ENCODE measurements around the gene CAGE1. TPM values are rescaled to one million over a fixed set of nuclear protein-coding genes. Genes with fewer than 3 reads are reported as not detected.

The CAGE1 gene
- total RNA-seq, 2 donors from 2014 or later = not detected

DNA sequence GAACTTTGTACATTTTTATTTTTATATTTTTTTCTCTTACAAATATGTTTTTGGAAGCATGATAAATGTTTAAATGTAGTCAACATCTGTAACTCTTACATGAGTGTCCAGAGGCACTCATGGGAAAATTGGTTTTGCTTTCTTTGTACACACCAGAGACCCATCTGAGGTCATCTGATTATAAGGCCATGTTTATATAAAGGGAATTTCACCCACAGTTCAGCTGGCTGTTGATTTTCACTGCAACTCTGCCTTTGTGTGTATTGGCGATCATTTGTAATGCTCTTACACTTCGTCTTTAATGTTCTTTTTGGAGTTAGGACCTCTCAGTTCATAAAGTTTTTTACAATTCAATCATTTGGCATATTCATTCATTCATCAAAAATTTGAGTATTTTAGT lies 28.1 kb upstream of the CAGE1 start:
- H3K4me1 ChIP-seq = no peaks in the 10 kb centered on the region
- H3K27ac ChIP-seq = no peak overlapping the region
- no peaks in the 10 kb centered on the region for H3K9me3 ChIP-seq
- DNase-seq (ENCODE audit: low spot score) = no peak
- peaks cover 53% of the 10 kb centered on the region for H3K36me3 ChIP-seq
- no peak overlapping the region for H3K4me3 ChIP-seq
- H3K27me3 ChIP-seq = no peaks in the 10 kb centered on the region
- TF ChIP-seq, protein P1, sequence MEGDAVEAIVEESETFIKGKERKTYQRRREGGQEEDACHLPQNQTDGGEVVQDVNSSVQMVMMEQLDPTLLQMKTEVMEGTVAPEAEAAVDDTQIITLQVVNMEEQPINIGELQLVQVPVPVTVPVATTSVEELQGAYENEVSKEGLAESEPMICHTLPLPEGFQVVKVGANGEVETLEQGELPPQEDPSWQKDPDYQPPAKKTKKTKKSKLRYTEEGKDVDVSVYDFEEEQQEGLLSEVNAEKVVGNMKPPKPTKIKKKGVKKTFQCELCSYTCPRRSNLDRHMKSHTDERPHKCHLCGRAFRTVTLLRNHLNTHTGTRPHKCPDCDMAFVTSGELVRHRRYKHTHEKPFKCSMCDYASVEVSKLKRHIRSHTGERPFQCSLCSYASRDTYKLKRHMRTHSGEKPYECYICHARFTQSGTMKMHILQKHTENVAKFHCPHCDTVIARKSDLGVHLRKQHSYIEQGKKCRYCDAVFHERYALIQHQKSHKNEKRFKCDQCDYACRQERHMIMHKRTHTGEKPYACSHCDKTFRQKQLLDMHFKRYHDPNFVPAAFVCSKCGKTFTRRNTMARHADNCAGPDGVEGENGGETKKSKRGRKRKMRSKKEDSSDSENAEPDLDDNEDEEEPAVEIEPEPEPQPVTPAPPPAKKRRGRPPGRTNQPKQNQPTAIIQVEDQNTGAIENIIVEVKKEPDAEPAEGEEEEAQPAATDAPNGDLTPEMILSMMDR (IDR thresholded peaks at IDR 0.05) = no peak

DNA sequence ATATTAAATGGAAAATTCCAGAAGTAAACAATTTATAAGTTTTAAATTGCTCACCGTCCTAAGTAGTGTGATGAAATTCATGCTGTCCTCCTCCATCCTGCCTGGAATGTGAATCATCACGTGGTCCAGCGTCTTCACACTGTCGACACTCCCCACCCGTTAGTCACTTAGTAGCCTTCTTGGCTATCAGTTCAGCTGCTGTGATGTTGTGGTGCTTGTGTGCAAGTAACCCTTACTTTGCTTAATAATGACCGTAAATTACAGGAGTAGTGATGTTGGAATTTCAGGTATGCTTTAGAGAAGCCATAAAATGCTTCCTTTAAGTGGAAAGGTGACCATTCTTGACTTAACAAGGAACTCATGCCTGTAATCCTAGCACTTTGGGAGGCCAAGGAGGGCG lies 25.3 kb upstream of the CAGE1 start:
- peaks cover 81% of the 10 kb centered on the region for H3K36me3 ChIP-seq

DNA sequence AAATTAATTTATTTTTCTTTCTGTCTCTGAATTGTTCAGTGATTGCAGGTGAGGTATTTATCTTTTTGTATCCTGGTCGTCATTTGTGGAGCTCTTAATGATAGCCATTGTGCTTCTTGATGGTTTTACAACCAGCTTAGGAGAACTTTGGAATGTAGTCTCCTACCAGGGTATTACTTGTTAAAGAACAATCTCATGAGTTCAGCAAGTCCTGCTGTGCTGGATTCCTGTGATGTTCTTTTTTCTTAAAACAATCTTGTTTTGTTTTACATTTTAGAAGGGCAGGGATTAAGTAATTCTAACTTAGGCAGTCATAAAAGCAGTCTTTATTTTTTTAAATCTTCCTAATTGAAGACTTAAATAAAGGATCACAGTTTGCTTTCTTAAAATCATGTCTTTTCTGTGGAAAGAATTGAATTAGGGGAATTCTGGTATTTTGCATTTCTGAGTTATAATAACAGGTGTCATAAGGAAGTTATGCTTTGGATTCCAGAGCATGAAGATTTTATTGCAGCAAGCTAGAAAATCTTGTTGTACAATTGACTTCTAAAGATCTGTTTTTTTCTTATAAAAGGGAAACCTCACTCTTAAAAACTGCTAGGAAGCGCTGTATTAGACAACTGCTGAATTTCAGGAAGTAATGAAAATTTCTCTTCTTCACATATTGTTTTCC lies 23.7 kb upstream of the CAGE1 start:
- H3K4me3 ChIP-seq = no peak overlapping the region
- H3K9me3 ChIP-seq = no peaks in the 10 kb centered on the region
- TF ChIP-seq, protein P1 (IDR thresholded peaks at IDR 0.05) = no peak
- no peak for DNase-seq (ENCODE audit: low spot score)
- no peaks in the 10 kb centered on the region for H3K4me1 ChIP-seq
- no peak overlapping the region for H3K27ac ChIP-seq
- H3K36me3 ChIP-seq = peaks cover 85% of the 10 kb centered on the region
- no peaks in the 10 kb centered on the region for H3K27me3 ChIP-seq

More for the DNA sequence above, 25.3 kb upstream of the CAGE1 start:
- Histone ChIP-seq H3K27me3 (no peaks in the 10 kb centered on the region), H3K4me1 (no peaks in the 10 kb centered on the region), H3K27ac (no peak overlapping the region), H3K9me3 (no peaks in the 10 kb centered on the region), H3K4me3 (no peak overlapping the region)
- DNase-seq (ENCODE audit: low spot score) = no peak
- TF ChIP-seq, protein P1 (IDR thresholded peaks at IDR 0.05) = no peak

DNA sequence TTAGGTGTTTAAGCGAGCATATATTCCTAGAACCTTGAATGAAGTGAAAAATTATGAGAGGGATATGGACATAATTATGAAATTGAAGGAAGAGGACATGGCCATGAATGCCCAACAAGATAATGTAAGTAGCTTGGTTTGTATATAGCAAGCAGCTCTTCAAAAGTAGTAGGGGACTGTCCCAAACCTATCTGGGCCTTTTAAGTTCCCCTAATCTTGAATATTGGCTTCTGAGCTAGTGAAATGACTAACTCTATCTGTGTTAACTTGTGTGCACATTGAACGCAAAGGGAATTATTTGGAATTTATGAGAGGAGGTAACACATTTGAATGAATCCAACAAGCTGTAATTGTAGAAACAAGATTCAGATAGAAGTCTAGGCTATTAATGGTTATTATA lies 21.8 kb upstream of the CAGE1 start:
- Histone ChIP-seq H3K27me3 (no peaks in the 10 kb centered on the region), H3K27ac (no peak overlapping the region), H3K36me3 (peaks cover 81% of the 10 kb centered on the region), H3K4me3 (no peak overlapping the region), H3K9me3 (no peaks in the 10 kb centered on the region), H3K4me1 (no peaks in the 10 kb centered on the region)
- DNase-seq (ENCODE audit: low spot score) = no peak
- TF ChIP-seq, protein P1 (IDR thresholded peaks at IDR 0.05) = no peak

DNA sequence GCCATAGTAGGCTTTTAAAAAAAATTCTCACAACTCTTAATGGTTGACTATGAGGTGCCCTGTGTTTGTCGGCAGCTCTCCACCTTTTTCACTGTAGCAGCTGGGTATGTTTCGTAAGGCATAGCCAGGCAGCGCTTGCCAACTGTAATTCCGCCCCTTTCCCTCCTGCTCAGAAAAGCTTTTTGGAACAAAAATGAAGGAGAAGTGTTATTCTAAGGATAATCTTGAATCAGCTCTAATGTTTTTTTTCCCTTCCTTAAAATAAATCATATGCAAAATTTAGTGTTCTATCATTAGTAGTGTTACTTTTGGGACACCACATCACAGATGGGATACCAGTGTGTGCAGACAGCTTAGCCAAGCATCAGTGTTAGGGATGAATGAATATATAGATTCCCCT lies 21.3 kb upstream of the CAGE1 start:
- Histone ChIP-seq H3K36me3 (peaks cover 81% of the 10 kb centered on the region), H3K27ac (no peak overlapping the region), H3K4me1 (no peaks in the 10 kb centered on the region), H3K27me3 (no peaks in the 10 kb centered on the region), H3K4me3 (no peak overlapping the region), H3K9me3 (no peaks in the 10 kb centered on the region)
- no peak for DNase-seq (ENCODE audit: low spot score)
- TF ChIP-seq, protein P1 (IDR thresholded peaks at IDR 0.05) = no peak

DNA sequence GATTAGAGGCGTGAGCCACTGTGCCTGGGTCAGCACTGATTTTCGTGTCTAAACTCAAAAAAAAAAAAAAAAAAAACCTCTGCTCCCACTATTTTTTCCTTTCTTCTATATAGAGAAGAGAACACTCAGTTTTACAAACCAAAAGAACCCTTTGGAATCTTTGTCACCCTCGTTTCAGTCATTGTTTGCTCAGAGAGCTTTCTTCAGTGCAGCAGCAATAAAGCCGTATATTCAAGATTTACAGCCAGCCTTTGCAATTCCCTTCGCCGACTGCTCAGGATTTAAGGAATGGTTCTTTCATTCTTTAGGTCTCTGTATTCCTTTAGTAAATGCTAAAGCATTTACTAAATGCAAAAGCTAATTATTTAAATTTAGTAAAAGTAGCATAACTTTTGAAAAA lies 20.2 kb upstream of the CAGE1 start:
- no peaks in the 10 kb centered on the region for H3K4me1 ChIP-seq
- H3K27ac ChIP-seq = no peak overlapping the region
- H3K4me3 ChIP-seq = no peak overlapping the region
- peaks cover 81% of the 10 kb centered on the region for H3K36me3 ChIP-seq
- H3K9me3 ChIP-seq = no peaks in the 10 kb centered on the region
- no peaks in the 10 kb centered on the region for H3K27me3 ChIP-seq
- no peak for DNase-seq (ENCODE audit: low spot score)
- TF ChIP-seq, protein P1 (IDR thresholded peaks at IDR 0.05) = no peak

Measured in right atrium auricular region (tissue), 2 donors.